ENCODE results near the gene CMTM6. TPM values are rescaled to one million over a fixed set of nuclear protein-coding genes. Genes with fewer than 3 reads are reported as not detected.

CMTM6 gene
- total RNA-seq, 1 donor from 2014 or later = 83.7 TPM

DNA sequence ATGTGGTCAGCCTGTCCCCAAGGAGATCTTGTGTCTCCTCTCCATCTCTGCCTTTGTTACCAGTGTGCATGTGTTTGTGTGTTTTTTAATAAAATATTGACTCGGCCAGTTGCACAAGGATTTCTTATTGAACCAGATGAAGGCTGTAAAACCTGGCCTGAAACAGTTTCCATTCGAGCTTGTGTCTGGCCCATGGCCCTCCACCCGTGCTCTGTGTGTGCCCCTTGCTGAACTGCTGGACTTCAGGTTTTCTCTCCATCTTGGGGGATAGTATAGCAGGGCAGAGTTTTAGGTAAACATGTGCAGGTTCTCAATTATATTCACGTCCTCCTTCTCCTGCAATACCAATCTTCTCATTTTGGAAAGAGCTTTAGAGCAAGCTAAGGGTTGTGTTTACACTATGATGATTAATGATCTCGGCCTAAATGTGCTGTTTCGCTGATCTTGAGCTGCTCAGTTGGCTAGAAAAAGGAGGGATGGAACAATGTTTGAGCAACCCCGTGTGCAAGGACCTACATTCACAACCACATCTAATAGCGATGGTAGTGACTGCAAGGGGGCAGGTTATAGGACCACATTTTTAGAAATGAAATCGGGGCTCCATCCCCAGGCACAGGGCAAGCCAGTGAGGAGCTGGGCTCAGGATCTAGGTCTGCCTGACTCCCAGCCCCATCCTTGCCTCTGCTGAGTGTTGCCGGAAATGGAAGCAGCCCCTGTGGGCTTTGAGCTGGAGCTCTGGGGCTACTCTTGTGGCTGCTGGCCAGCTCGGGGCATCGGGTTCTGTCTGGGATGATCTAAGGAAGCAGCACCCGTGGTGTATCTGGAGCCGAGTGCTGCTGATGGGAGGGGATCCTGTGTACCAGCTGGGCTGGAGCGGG, 47.7 kb downstream of the CMTM6 start:
- TF ChIP-seq, protein P1, sequence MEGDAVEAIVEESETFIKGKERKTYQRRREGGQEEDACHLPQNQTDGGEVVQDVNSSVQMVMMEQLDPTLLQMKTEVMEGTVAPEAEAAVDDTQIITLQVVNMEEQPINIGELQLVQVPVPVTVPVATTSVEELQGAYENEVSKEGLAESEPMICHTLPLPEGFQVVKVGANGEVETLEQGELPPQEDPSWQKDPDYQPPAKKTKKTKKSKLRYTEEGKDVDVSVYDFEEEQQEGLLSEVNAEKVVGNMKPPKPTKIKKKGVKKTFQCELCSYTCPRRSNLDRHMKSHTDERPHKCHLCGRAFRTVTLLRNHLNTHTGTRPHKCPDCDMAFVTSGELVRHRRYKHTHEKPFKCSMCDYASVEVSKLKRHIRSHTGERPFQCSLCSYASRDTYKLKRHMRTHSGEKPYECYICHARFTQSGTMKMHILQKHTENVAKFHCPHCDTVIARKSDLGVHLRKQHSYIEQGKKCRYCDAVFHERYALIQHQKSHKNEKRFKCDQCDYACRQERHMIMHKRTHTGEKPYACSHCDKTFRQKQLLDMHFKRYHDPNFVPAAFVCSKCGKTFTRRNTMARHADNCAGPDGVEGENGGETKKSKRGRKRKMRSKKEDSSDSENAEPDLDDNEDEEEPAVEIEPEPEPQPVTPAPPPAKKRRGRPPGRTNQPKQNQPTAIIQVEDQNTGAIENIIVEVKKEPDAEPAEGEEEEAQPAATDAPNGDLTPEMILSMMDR (IDR thresholded peaks at IDR 0.05; ENCODE audit: insufficient read depth, low read length, poor library complexity, severe bottlenecking) = no peak
- H3K4me3 ChIP-seq (ENCODE audit: low read depth, low read length) = no peak overlapping the region
- no peaks in the 10 kb centered on the region for H3K27me3 ChIP-seq (ENCODE audit: control insufficient read depth, insufficient read depth, low read length)
- peaks cover 1% of the 10 kb centered on the region for H3K36me3 ChIP-seq (ENCODE audit: control insufficient read depth, insufficient read depth, low read length)
- DNase-seq (ENCODE audit: low read depth) = no peak

DNA sequence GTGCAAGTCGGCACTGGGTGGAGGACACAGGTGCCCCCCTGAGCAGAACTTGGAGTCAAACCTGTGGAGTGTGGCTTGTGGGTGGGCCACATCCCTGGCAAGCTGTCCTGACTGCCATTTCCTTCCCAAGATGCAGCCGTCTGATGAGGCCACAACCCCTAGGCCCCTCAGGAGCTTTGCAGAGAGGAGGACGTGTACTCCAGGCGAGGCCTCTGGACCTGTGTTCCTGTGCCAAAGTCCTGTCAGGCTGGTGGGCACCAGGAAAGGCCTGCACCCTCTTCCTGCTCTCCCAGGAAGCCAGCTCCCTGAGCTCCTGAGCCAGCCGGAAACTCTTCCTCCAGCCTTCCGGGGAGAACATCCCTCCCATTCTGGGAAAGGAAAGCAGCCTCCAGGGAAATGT, 48.5 kb downstream of the CMTM6 start:
- DNase-seq (ENCODE audit: low read depth) = no peak
- no peaks in the 10 kb centered on the region for H3K27me3 ChIP-seq (ENCODE audit: control insufficient read depth, insufficient read depth, low read length)
- TF ChIP-seq, protein P1 (IDR thresholded peaks at IDR 0.05; ENCODE audit: insufficient read depth, low read length, poor library complexity, severe bottlenecking) = no peak
- H3K4me3 ChIP-seq (ENCODE audit: low read depth, low read length) = no peak overlapping the region
- peaks cover 1% of the 10 kb centered on the region for H3K36me3 ChIP-seq (ENCODE audit: control insufficient read depth, insufficient read depth, low read length)

DNA sequence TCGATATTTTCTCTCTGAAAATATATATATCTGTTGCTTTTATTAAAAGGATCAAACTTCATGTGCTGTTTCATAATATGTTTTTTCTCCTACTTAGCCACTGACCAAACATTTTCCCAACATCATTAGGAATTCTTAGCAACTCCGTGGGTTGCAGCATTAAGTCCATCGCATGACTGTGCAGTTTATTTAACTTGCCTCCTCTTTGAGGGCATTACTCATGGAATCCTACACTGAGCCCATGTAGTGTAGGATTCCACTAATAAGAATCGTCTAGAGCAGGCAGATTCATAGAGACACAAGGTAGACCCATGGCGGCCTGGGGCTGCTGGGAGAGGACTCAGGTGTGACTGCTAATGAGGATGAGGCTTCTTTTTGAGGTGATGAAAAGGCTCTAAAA, 49.3 kb downstream of the CMTM6 start:
- Histone ChIP-seq H3K36me3 (ENCODE audit: control insufficient read depth, insufficient read depth, low read length) (peaks cover 1% of the 10 kb centered on the region), H3K27me3 (ENCODE audit: control insufficient read depth, insufficient read depth, low read length) (no peaks in the 10 kb centered on the region), H3K4me3 (ENCODE audit: low read depth, low read length) (no peak overlapping the region)
- DNase-seq (ENCODE audit: low read depth) = no peak
- TF ChIP-seq, protein P1 (IDR thresholded peaks at IDR 0.05; ENCODE audit: insufficient read depth, low read length, poor library complexity, severe bottlenecking) = no peak

DNA sequence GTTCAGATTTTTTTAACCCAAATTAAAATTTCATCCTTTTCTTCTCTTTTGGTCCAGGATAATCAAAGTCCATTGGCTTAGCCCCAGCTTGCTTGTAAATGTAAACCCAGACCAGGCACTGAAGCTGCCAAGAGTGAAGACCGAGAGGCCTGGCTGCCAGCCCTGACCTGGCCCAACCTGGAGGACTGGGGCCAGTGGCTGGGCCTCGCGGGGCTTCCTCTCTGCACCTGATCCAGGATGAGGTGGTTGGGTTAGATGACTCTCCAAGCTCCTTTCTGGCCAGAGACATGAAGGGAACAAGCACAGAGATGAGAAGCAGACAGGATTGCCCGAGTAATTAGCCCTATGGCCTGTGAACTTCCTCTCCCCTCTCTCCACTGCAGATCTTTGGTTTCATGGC, 50.6 kb downstream of the CMTM6 start:
- DNase-seq (ENCODE audit: low read depth) = no peak
- H3K4me3 ChIP-seq (ENCODE audit: low read depth, low read length) = no peak overlapping the region
- TF ChIP-seq, protein P1 (IDR thresholded peaks at IDR 0.05; ENCODE audit: insufficient read depth, low read length, poor library complexity, severe bottlenecking) = no peak
- H3K27me3 ChIP-seq (ENCODE audit: control insufficient read depth, insufficient read depth, low read length) = no peaks in the 10 kb centered on the region
- peaks cover 2% of the 10 kb centered on the region for H3K36me3 ChIP-seq (ENCODE audit: control insufficient read depth, insufficient read depth, low read length)

DNA sequence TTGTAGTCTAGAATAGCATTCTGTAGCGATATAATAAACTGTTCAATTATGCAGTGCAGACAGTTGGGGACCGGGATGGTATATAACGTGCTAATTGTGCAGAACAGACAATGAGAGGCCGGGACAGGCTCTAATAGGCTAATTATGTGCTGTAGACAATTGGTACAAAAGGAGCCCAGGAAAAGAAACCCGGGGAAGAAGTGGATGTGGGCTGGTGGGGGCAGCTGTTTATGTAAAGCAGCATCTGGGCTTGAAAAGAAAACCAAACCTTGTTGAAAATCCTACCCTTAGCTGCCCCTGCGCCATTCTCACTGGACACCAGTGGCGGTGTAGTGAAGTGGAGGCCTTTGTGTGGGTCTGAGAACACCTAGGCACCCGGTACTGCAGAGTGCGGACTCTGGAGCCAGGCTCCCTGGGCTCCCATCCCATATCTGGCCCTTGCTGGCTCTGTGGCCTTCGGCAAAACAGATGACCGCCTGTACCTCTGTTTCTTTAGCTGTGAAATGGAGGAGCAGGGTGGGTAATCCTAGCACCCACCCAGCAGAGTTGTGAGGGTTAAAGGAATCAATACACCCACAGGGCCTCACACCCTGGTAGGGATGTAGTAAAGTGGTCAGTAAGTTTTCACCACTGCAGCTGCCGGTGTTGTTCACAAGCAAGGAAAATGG, 51.5 kb downstream of the CMTM6 start:
- TF ChIP-seq, protein P1 (IDR thresholded peaks at IDR 0.05; ENCODE audit: insufficient read depth, low read length, poor library complexity, severe bottlenecking) = no peak
- DNase-seq (ENCODE audit: low read depth) = no peak
- H3K4me3 ChIP-seq (ENCODE audit: low read depth, low read length) = no peak overlapping the region
- H3K27me3 ChIP-seq (ENCODE audit: control insufficient read depth, insufficient read depth, low read length) = no peaks in the 10 kb centered on the region
- peaks cover 2% of the 10 kb centered on the region for H3K36me3 ChIP-seq (ENCODE audit: control insufficient read depth, insufficient read depth, low read length)
